Tibial nerve (tissue), 4 donors: ENCODE data around the gene NECTIN1.

Experiments used
- EP300 ChIP-seq, 2 donors: sonication (generic); formaldehyde crosslinking; IDR thresholded peaks; one replicate each; pipeline ENCODE4 v1.6.1; 2017; ENCODE audit warnings: antibody characterized with exemption in 2 of 2, mild to moderate bottlenecking in 1 of 2
- TF ChIP-seq, protein P1 (sequence below), 5 experiments: fragments of 200-600 bp in 3 of 5; fragments of 450-650 bp in 2 of 5; sonication (generic) in 3 of 5; IDR thresholded peaks; one replicate each; pipeline ENCODE4 v1.5.1; 2016 to 2019; ENCODE audit warnings: antibody characterized with exemption in 5 of 5, mild to moderate bottlenecking in 3 of 5, moderate library complexity in 2 of 5

DNA sequence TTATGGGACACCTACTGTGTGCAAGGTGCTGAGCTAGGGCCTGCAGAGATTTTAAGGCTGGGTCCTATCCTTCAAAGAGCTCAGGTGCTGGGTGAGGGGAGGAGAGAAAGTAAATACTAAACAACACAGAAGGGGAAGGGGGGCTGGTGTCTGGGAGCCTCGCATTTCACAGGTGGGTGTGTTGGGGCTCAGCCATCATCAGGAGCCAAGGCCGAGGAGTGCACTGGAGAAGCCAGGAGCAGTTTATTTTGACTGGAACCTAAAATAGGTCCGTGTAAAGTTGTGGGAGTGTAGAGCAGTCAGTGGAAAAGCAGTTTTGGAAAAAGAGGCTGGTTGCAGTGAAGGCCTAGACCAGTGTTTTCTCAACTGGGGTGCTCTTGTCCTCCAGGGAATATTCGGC, 17.5 kb downstream of the NECTIN1 start:
- TF ChIP-seq, protein P1, sequence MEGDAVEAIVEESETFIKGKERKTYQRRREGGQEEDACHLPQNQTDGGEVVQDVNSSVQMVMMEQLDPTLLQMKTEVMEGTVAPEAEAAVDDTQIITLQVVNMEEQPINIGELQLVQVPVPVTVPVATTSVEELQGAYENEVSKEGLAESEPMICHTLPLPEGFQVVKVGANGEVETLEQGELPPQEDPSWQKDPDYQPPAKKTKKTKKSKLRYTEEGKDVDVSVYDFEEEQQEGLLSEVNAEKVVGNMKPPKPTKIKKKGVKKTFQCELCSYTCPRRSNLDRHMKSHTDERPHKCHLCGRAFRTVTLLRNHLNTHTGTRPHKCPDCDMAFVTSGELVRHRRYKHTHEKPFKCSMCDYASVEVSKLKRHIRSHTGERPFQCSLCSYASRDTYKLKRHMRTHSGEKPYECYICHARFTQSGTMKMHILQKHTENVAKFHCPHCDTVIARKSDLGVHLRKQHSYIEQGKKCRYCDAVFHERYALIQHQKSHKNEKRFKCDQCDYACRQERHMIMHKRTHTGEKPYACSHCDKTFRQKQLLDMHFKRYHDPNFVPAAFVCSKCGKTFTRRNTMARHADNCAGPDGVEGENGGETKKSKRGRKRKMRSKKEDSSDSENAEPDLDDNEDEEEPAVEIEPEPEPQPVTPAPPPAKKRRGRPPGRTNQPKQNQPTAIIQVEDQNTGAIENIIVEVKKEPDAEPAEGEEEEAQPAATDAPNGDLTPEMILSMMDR (IDR thresholded peaks at IDR 0.05): no peak
- no peak for TF ChIP-seq EP300 (IDR thresholded peaks at IDR 0.05)
